ENCODE measurements around the gene BECN2.
"Not testable (repeated sequence)": the region's sequence is repeated elsewhere in the genome, so short reads cannot be mapped to it uniquely, and the experiment has no call there.

The BECN2 gene

GRCh38 chr1:241979926-241980325, 22.4 kb downstream of the BECN2 start:
- DNase-seq (ENCODE audit: low read depth): no peak

- no peak for DNase-seq (ENCODE audit: low read depth)
These were observed 28.2 kb downstream of the BECN2 start for GRCh38 chr1:241985787-241986186.

DNA sequence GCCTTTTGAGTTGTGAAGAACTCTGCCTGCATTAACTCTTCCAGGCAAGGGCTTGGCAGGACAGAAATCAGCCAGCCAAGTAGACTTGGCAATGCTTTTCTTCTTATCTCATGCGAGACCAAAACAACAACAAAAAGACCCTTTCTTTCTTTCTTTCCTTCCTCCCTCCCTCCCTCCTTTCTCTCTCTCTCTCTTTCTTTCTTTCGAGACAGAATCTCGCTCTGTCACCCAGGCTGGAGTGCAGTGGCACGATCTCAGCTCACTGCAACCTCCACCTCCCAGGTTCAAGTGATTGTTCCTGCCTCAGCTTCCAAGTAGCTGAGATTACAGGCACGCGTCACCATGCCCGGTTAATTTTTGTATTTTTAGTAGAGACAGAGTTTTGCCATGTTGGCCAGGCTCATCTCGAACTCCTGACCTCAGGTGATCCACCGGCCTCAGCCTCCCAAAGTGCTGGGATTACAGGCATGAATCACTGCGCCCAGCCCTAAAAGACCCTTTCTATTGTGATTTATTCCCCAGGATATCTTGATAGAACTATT, 30.9 kb downstream of the BECN2 start:
- DNase-seq (ENCODE audit: low read depth): not testable (repeated sequence)

DNA sequence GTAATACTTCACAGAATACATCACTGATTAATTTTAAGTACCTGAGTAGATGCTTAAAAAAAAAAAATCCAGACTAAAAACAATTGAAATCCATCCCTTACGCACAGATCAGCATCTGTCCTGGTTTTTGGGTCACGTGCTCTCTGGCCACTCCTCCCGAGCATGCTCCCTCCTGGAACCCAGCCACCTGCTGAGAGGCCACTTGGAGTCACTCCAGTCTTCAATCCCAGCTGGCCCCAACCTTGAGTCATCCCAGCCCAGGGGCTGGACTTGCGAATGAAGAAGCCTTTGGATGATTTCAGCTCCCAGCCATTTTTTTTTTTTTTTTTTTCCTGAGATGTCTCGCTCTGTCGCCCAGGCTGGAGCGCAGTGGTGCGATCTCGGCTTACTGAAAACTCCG, 32.5 kb downstream of the BECN2 start:
- peak; percentile 93 for DNase-seq (ENCODE audit: low read depth)

- no peak for DNase-seq (ENCODE audit: low read depth)
These were observed 35.2 kb downstream of the BECN2 start for GRCh38 chr1:241992734-241993133.

GRCh38 chr1:241994171-241994570, 36.6 kb downstream of the BECN2 start:
- DNase-seq (ENCODE audit: low read depth): no peak

DNA sequence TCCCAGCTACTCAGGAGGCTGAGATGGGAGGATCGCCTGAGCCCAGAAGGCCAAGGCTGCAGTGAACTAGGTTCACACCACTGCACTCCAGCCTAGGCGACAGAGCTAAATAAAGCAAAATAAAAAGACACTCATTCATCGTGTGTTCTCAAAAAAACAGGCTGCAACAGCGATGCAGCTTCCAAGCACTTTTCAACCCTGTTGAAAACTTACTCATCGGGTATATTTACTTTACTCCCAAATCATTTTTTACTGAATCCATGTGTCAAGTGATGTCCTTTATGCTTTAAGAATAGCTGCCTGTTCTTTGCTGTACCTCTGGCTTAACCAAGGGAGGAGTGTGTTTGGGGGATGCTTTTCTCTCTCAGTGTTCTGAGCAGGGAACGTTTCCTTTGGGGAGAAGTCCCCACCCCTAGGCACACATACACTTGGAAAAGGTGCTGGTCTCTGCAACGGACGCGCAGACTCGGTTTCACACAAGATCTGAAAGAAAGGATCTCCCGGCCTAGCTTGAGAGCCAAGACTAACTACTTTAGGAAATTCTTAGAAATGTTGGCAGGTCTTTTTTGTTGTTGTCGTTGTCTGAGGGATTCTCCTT, 39.9 kb downstream of the BECN2 start:
- no peak for DNase-seq (ENCODE audit: low read depth)

DNA sequence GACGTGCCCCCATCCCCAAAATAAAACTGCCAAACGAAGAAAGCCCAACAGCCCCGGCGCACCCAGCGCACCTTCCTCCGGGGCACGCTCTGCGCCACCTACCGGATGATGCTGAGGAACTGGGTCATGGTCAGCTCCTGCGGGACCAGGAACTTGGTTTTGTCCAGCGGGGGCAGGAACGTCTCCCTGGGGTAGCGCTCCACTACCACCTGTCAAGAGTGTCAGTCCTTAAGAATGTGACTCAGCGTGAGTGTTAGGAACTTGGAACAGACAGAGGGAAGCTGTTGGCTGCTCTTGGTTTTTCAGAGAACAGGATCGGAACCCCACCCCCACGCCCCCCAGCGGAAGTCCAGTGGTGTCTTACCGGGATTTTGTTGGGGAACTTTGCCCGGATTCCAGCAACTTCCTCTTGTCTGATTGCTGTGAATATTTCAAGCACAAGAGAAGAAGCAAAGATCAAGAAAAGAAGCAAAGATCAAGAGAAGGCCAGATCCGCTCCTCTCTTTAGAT, 40.9 kb downstream of the BECN2 start:
- no peak for DNase-seq (ENCODE audit: low read depth)

DNA sequence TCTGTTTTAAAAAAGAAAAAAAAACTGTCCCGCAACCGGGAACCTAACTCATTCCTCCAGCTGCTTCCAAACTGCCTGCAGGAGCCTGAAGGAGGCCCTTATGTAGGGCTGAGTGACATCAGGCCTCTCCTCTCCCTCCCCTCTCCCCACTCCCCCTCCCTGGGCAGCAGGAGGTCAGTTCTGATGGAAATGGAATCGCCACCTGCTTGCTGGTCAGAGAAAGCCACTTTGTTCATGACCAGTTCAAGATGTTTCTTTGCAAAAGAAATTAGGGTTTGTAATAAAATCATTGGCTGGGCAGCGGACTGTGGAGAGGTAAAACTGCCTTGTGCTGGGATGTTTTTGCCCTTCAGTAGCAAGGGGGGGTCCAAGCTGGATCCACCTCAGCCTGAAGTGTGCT, 41.5 kb downstream of the BECN2 start, which contains the start of gene MAP1LC3C:
MAP1LC3C (minus strand) TSS at position 73 of the 400 bp plus-strand sequence. CDS start 90 bp downstream, outside the sequence.
- no peak for DNase-seq (ENCODE audit: low read depth)

- DNase-seq (ENCODE audit: low read depth): no peak
These were observed 42.9 kb downstream of the BECN2 start for GRCh38 chr1:242000434-242000833.

DNA sequence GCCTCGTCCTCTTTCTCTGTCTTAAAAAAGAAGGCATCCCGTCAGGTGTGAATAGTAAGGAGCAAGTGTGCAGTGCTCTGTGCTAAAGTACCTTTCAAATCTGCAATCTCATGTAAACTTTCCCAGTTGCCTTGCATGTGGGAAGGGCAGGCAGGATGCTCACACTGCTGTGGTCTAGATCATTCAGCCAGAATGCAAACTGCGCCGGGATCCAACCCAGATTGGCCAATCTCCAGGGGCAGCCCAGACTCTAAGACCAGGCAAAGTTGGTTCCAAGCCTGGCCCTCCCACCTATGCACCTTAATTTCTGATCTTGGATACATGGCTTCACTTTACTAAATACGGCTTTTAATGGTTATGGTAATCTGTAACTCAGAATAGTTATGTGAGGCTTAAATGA, 44.5 kb downstream of the BECN2 start:
- no peak for DNase-seq (ENCODE audit: low read depth)

DNA sequence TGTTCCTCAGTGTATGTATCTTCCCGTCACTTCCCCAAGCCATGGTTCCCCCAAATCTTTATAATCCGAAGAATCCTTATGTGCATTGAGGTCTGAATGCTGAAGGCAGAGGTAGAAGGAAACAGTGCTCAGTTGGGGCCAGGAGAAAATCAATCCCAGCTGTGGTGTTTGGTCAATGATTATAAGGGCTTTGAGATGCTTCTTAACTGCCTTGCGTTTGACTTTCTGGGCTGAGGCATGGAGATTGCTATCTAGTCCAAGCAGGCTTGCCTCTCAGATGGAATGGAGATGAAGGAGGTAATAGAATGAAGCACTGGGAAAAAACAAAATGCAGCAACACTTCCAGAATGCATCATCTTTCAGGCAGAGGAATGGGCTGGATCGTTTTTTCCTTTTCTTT, 44.9 kb downstream of the BECN2 start:
- no peak for DNase-seq (ENCODE audit: low read depth)

- no peak for DNase-seq (ENCODE audit: low read depth)
These were observed 47.4 kb downstream of the BECN2 start for GRCh38 chr1:242004751-242005495.

DNA sequence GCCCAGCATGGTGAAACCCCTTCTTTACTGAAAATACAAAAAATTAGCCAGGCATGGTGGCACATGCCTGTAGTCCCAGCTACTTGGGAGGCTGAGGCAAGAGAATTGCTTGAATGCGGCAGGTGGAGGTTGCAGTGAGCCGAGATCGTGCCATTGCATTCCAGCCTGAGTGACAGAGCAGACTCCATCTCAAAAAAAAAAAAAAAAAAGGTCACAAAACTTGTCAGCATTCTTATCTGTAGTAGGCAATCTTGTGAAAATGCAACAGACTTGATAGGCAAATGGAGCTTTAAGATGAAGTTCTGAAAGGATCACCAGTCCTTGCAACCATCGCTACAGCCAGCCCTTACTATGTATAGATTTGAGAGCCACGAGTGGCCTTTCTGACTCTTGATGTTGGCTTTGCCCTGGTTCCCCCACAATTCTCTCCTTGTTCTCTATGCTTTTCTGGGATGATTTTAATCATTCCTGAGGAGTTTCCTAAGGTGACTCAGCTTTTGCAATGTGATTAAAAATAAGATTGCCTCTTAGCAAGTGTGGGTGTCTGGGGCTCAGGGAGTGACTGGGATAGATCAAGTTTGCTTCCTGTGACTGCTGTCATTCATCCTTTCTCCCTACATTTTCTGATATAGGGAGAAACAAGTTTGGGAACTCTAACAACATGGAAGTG, 48.4 kb downstream of the BECN2 start:
- DNase-seq (ENCODE audit: low read depth): no peak

DNA sequence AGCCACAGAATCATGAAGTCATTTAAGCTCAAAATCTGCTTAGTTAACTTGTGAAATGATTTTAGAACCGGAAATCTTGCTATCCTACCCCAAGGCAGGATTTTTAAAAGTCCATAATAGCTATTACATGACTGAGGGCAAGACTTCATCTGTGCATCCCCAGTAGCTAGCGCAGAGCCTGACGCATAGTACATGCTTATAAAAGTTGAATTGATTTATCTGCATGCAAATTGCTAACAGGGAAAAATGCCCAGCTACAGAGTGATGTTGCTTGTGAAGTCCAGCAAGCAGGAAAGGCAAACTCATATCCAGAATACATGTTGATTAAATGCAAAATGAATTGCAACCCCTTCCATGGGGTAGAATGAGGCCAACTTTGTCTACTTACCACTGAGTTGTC, 49.4 kb downstream of the BECN2 start:
- no peak for DNase-seq (ENCODE audit: low read depth)
